ENCODE measurements around the gene MTERF2.

DNA sequence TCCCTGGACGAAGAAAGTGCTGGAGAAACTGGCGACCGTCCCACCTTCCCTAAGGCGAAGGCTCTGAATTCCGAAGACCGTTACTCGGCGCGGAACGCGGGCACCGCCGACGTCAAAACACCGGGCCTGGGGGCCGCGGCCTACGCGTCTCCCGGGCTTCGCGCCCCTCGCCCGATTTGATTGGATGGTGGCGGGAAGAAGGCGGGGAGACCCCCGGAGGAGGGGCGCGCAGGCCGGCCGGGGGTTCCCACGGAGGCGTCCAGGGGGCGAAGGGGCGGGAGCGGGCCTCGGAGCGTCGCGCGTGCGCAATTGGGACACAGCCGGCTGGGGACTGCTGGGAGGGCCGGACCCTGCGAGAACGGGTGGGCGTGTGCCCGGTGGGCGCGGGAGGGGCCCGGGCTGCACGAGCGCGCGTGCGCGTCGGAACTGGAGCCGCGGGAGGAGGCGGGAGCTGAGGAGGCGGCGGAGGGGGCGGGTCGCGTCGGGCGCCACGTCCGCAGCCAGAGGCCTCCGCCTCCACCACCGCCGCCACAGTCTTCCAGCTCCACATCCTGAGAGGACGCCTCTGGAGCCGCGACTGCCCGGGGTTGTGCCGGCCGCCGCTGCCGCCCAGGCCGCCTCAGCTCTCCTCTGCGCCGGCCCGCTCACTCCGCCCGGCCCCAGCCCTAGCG is 31.4 kb downstream of the MTERF2 start, which contains the start of gene TMEM263:
- TF ChIP-seq, protein P1, sequence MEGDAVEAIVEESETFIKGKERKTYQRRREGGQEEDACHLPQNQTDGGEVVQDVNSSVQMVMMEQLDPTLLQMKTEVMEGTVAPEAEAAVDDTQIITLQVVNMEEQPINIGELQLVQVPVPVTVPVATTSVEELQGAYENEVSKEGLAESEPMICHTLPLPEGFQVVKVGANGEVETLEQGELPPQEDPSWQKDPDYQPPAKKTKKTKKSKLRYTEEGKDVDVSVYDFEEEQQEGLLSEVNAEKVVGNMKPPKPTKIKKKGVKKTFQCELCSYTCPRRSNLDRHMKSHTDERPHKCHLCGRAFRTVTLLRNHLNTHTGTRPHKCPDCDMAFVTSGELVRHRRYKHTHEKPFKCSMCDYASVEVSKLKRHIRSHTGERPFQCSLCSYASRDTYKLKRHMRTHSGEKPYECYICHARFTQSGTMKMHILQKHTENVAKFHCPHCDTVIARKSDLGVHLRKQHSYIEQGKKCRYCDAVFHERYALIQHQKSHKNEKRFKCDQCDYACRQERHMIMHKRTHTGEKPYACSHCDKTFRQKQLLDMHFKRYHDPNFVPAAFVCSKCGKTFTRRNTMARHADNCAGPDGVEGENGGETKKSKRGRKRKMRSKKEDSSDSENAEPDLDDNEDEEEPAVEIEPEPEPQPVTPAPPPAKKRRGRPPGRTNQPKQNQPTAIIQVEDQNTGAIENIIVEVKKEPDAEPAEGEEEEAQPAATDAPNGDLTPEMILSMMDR (IDR thresholded peaks at IDR 0.05; ENCODE audit: low read length) = no peak
- no peak for TF ChIP-seq EZH2 (IDR thresholded peaks at IDR 0.05; ENCODE audit: borderline replicate concordance, low read length)
